ENCODE results near the gene GLCE. TPM values are rescaled to one million over a fixed set of nuclear protein-coding genes. Genes with fewer than 3 reads are reported as not detected.

GLCE gene
- total and polyA plus RNA-seq, 9 of the 15 experiments (the other 6 are each of a cell fraction or from before 2014, with no cell fraction given), result 4.6 to 12.3 (median 10.6) TPM

GRCh38 chr15:69114331-69114928, 46.0 kb upstream of the GLCE start (continued):
- TF ChIP-seq JUN (IDR thresholded peaks at IDR 0.05; ENCODE audit: borderline replicate concordance, low read depth, low read length) (no peak), JUN (CRISPR knock-in tag; IDR thresholded peaks at IDR 0.05; ENCODE audit: borderline replicate concordance) (no peak), ZNF445 (CRISPR knock-in tag; IDR thresholded peaks at IDR 0.05; ENCODE audit: low read depth) (no peak), ATF1 (CRISPR knock-in tag; IDR thresholded peaks at IDR 0.05) (no peak), ATF1 (tag; IDR thresholded peaks at IDR 0.05) (no peak), ZBTB43 (CRISPR knock-in tag; IDR thresholded peaks at IDR 0.05) (no peak), CHD2 (IDR thresholded peaks at IDR 0.05; ENCODE audit: low read depth, low read length) (no peak), MYBL2 (IDR thresholded peaks at IDR 0.05; ENCODE audit: low read depth) (no peak), MYBL2 (CRISPR knock-in tag; IDR thresholded peaks at IDR 0.05; ENCODE audit: borderline replicate concordance) (no peak), ZNF668 (CRISPR knock-in tag; IDR thresholded peaks at IDR 0.05) (no peak), ZKSCAN3 (CRISPR knock-in tag; IDR thresholded peaks at IDR 0.05) (no peak), MNT (conservative IDR thresholded peaks at IDR 0.05) (no peak), PCBP1 (IDR thresholded peaks at IDR 0.05; ENCODE audit: low read depth, low read length, poor library complexity, severe bottlenecking) (no peak), HOXB6 (CRISPR knock-in tag; IDR thresholded peaks at IDR 0.05; ENCODE audit: borderline replicate concordance) (no peak), SRSF3 (IDR thresholded peaks at IDR 0.05; ENCODE audit: insufficient read depth, low read length) (no peak), PATZ1 (CRISPR knock-in tag; IDR thresholded peaks at IDR 0.05; ENCODE audit: borderline replicate concordance) (no peak), BHLHE40 (IDR thresholded peaks at IDR 0.05; ENCODE audit: low read length) (peak; percentile 12; the same call in 1 of the 2 replicates), SAFB2 (IDR thresholded peaks at IDR 0.05; ENCODE audit: borderline replicate concordance, low read depth, low read length, severe bottlenecking) (no peak), ZNF512 (tag; IDR thresholded peaks at IDR 0.05) (no peak), JUNB (CRISPR knock-in tag; conservative IDR thresholded peaks at IDR 0.05) (no peak), CCAR2 (IDR thresholded peaks at IDR 0.05; ENCODE audit: low read depth, low read length) (no peak), TFAP4 (CRISPR knock-in tag; IDR thresholded peaks at IDR 0.05; ENCODE audit: borderline replicate concordance) (peak; percentile 54; the same call in 1 of the 2 replicates)
